ENCODE data around the gene TMEM201. TPM values are rescaled to one million over a fixed set of nuclear protein-coding genes. Genes with fewer than 3 reads are reported as not detected.

TMEM201 gene
- total RNA-seq, 1 donor from 2014 or later, result 35.1 TPM

GRCh38 chr1:9654051-9654833 is 65.5 kb downstream of the TMEM201 start:
- Mint-ChIP-seq H3K27me3 (ENCODE audit: unreplicated experiment) (peaks cover 6% of the 10 kb centered on the region), H3K4me3 (ENCODE audit: unreplicated experiment) (no peak overlapping the region), H3K9me3 (ENCODE audit: unreplicated experiment) (no peaks in the 10 kb centered on the region), H3K36me3 (ENCODE audit: unreplicated experiment) (no peaks in the 10 kb centered on the region), H3K27ac (ENCODE audit: unreplicated experiment) (no peak overlapping the region), H3K4me1 (ENCODE audit: low read depth, unreplicated experiment) (no peaks in the 10 kb centered on the region)
- TF ChIP-seq CTCF (IDR thresholded peaks at IDR 0.05; ENCODE audit: partially characterized antibody, unreplicated experiment), result no peak
- DNase-seq, result no peak

GRCh38 chr1:9654834-9655723 is 66.4 kb downstream of the TMEM201 start:
- Mint-ChIP-seq H3K4me1 (ENCODE audit: low read depth, unreplicated experiment) (no peaks in the 10 kb centered on the region), H3K4me3 (ENCODE audit: unreplicated experiment) (no peak overlapping the region), H3K36me3 (ENCODE audit: unreplicated experiment) (no peaks in the 10 kb centered on the region), H3K9me3 (ENCODE audit: unreplicated experiment) (no peaks in the 10 kb centered on the region), H3K27me3 (ENCODE audit: unreplicated experiment) (peaks cover 6% of the 10 kb centered on the region), H3K27ac (ENCODE audit: unreplicated experiment) (no peak overlapping the region)
- no peak for DNase-seq
- TF ChIP-seq CTCF (IDR thresholded peaks at IDR 0.05; ENCODE audit: partially characterized antibody, unreplicated experiment), result no peak

- H3K4me1 Mint-ChIP-seq (ENCODE audit: low read depth, unreplicated experiment), result no peaks in the 10 kb centered on the region
- no peaks in the 10 kb centered on the region for H3K9me3 Mint-ChIP-seq (ENCODE audit: unreplicated experiment)
- no peak overlapping the region for H3K27ac Mint-ChIP-seq (ENCODE audit: unreplicated experiment)
- TF ChIP-seq CTCF (IDR thresholded peaks at IDR 0.05; ENCODE audit: partially characterized antibody, unreplicated experiment), result no peak
- no peaks in the 10 kb centered on the region for H3K36me3 Mint-ChIP-seq (ENCODE audit: unreplicated experiment)
- H3K27me3 Mint-ChIP-seq (ENCODE audit: unreplicated experiment), result peaks cover 8% of the 10 kb centered on the region
- DNase-seq, result no peak
- H3K4me3 Mint-ChIP-seq (ENCODE audit: unreplicated experiment), result no peak overlapping the region
Observed at GRCh38 chr1:9655836-9656235, 67.1 kb downstream of the TMEM201 start.

- no peak for DNase-seq
- TF ChIP-seq CTCF (IDR thresholded peaks at IDR 0.05; ENCODE audit: partially characterized antibody, unreplicated experiment), result no peak
- Mint-ChIP-seq H3K4me3 (ENCODE audit: unreplicated experiment) (no peak overlapping the region), H3K4me1 (ENCODE audit: low read depth, unreplicated experiment) (no peaks in the 10 kb centered on the region), H3K27ac (ENCODE audit: unreplicated experiment) (no peak overlapping the region), H3K9me3 (ENCODE audit: unreplicated experiment) (no peaks in the 10 kb centered on the region), H3K27me3 (ENCODE audit: unreplicated experiment) (peaks cover 3% of the 10 kb centered on the region), H3K36me3 (ENCODE audit: unreplicated experiment) (no peaks in the 10 kb centered on the region)
Observed at GRCh38 chr1:9657521-9658032, 68.9 kb downstream of the TMEM201 start.
